Stimulated activated memory B cell treated with anti-CD40 and anti-IgM and Interleukin-4, amounts not matched to agents 10 μg/mL and 1 μg/mL and 100 μg/mL, for 72 hours (primary cell): Measurements from ENCODE around the gene LPO.

Experiments used
- ATAC-seq: fragments of 150-1000 bp; cut with Tn5 transposase; 2 replicates; pipeline ENCODE4 v1.10.0; 2021
- H3K27ac Mint-ChIP-seq: one replicate; pipeline ENCODE4 v1.8.0; 2022; ENCODE audit warnings: mild to moderate bottlenecking, mixed read lengths
- H3K27me3 Mint-ChIP-seq: one replicate; pipeline ENCODE4 v1.8.0; 2022; ENCODE audit warnings: mixed read lengths
- H3K36me3 Mint-ChIP-seq: one replicate; pipeline ENCODE4 v1.8.0; 2022; ENCODE audit warnings: mixed read lengths
- H3K4me1 Mint-ChIP-seq: one replicate; pipeline ENCODE4 v1.8.0; 2022; ENCODE audit warnings: mixed read lengths
- H3K4me3 Mint-ChIP-seq: one replicate; pipeline ENCODE4 v1.8.0; 2022; ENCODE audit warnings: mild to moderate bottlenecking, moderate library complexity, mixed read lengths
- H3K9me3 Mint-ChIP-seq: one replicate; pipeline ENCODE4 v1.8.0; 2022; ENCODE audit warnings: mixed read lengths

The LPO gene

DNA sequence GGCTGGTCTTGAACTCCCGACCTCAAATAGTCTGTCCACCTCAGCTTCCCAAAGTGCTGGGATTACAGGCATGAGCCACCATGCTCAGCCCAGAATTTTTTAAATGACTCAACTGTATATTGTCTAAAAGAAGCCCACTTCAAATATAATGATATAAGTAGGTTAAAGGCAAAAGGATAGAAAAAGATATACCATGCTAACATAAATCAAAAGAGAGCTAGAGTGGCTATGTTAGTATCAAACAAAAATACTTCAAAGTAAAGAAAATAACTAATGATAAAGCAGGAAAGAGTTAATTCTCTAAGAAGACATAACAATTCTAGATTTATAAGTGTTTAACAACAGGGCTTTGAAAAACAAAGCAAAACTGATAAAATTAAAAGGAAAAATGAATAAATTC lies 55.6 kb downstream of the LPO start:
- Mint-ChIP-seq H3K36me3 (no peaks in the 10 kb centered on the region), H3K4me1 (no peaks in the 10 kb centered on the region), H3K4me3 (no peak overlapping the region), H3K27me3 (peaks cover 18% of the 10 kb centered on the region), H3K27ac (no peak overlapping the region), H3K9me3 (peaks cover 3% of the 10 kb centered on the region)
- no peak for ATAC-seq

DNA sequence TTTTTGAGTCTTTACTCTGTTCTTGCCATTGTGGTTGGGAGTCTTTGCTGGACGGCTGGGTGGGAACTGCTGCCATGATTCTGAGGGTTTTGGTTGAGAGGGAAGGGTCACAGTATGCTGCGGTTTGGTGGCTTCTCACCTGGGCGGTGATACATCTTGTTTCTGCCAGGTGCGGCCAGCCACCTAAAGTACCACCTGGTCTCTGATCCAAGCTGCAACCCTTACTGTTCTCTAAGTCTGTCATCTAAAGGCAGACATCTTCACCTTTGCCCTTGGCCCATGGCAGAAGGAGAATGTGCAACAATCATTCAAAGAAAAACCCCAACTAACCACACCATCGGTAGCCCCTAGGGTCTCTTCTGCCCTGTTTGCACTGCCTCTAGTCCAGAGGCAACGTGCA lies 62.0 kb downstream of the LPO start:
- Mint-ChIP-seq H3K36me3 (no peaks in the 10 kb centered on the region), H3K9me3 (no peaks in the 10 kb centered on the region), H3K27me3 (no peaks in the 10 kb centered on the region), H3K4me3 (no peak overlapping the region), H3K27ac (no peak overlapping the region), H3K4me1 (peaks cover 24% of the 10 kb centered on the region)
- ATAC-seq: no peak

DNA sequence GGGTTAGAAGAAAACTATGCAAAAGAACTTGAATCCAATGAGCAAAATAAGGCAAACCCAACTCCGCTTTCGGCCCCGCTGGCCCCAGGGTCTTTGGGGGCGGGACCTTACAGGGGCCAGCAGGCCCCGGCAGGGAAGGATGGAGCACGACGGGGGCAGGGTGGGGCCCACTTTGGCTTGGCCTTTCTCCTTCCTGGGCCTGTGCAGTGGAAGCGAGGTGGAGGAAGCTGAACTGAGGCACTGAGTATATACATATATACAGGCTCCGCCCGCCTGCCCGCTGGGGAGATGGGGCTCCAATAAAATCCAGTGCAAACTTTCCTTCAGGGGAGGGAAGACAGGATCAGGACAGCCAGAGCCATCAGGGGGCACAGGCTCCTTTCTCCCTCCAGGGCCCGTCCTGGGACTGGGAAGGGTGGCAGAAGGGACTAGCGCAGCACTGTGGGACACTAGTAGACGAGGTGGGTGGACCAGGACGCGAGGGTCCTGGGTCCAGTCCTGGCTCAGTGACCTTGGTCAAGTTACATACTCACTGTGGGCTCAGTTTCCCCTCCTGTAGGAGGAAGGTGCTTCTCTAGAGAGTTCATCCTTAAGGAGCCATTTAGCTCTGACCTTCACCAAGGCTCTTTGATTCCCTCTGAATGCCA lies 63.2 kb downstream of the LPO start:
- ATAC-seq: no peak
- no peaks in the 10 kb centered on the region for H3K36me3 Mint-ChIP-seq
- no peaks in the 10 kb centered on the region for H3K27me3 Mint-ChIP-seq
- peaks cover 24% of the 10 kb centered on the region for H3K4me1 Mint-ChIP-seq
- no peak overlapping the region for H3K4me3 Mint-ChIP-seq
- H3K9me3 Mint-ChIP-seq: no peaks in the 10 kb centered on the region
- H3K27ac Mint-ChIP-seq: no peak overlapping the region

DNA sequence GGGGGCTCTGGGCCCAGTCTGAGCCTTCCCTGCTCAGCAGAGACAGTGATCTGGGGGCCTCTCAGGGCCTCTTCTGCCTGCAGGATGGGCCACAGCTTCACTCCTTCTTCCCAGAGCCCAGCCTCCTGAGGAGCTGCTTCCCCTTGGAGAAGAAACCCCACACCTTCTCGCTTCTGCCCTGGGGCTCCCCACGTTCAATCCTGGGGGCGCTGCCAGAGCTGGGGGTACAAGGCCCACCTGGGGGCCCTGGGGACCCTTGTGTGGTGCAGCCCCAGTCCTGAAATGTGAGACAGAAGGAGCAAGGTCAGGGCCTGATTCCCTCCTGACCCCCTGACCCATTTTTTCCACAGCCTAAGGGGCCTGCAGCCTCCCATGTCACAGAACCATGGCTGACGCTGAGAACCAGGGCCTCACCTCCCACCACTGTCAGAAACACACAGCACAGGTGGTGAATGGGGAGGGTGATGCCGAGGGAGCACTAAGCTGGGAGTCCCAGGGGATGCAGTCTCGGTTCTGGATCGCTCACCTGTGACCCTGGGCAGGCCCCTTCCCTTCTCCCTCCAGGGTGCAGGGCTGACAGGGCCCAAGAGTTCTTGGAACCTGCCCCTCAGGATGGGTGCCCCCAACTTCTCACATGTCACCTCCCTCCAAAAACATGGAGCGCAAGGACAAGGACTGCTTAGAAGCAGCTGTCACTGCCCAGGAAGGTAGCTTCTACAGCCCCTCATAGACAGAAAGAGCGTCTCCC lies 64.0 kb downstream of the LPO start:
- no peak for ATAC-seq
- H3K9me3 Mint-ChIP-seq: no peaks in the 10 kb centered on the region
- H3K27me3 Mint-ChIP-seq: no peaks in the 10 kb centered on the region

DNA sequence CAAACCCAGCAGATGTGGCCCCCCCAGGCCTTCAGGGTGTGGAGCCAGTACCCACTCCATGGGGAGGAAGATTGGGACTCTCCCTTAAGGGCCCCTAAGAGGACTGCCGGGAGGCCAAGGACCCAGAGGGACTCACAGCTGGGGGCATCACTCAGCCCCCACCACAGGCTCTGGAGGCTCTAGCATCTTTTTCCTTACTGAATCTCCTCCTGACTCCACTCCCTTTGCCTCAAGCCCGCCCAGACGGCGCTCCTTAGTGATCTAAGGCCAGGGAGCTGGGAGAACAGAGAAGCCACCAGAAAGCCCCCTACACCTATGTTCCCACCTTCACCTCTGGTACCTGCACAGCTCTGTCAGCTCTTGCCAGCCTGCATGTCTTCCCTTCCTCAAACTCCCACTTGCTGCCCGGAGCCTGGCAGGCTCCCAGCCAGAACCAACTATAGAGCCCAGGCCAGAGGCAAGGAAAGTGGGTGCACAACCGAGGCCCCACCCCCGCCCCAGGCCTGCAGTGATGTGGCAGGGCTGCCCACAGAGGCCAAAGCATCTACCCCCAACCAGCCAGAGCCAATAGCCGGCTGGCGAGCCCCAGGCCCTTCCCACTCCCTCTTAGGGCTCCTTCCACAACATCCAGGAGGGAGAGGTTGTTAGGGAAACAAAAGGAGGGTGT lies 64.7 kb downstream of the LPO start:
- Mint-ChIP-seq H3K27ac (no peak overlapping the region), H3K4me3 (no peak overlapping the region), H3K27me3 (no peaks in the 10 kb centered on the region), H3K4me1 (peaks cover 24% of the 10 kb centered on the region), H3K36me3 (no peaks in the 10 kb centered on the region), H3K9me3 (no peaks in the 10 kb centered on the region)
- ATAC-seq: no peak

More for the DNA sequence above, 64.0 kb downstream of the LPO start:
- H3K36me3 Mint-ChIP-seq: no peaks in the 10 kb centered on the region
- no peak overlapping the region for H3K27ac Mint-ChIP-seq
- H3K4me3 Mint-ChIP-seq: no peak overlapping the region
- H3K4me1 Mint-ChIP-seq: peaks cover 24% of the 10 kb centered on the region

DNA sequence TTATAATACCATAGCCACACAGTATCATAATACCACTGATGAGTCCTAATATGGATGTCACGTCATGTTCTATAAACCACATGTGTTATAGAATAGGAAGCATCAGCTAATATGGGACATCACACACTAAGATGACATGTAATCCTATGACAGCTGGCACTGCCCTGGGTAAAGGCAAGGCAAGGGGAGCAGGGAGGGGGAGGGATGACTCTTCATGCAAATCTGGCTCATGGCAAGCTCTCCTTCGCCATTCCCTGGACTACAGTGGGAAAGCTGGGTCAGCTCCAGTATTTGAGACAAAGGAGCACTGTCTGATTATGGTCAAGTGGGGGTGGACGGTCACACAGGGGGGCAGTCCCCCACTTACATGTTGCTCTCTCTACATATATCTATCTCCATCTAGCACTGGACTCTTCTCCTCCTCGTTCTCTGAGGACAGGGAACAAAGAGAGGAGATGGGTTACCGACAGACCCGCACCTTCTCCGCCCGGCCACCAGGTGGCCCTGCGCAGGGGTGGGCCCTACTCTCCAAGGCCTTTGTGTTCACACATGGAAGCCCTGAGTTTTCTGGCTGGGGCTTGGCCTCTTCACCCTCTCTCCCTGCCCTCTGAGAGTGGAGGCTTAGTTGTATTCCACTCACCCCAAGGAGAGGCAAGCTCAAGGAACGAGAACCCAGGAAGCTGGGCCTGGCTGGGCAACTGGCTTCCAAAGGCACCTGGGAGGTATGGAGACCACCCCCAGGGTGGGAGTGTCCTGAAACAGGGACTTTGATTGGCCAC lies 65.8 kb downstream of the LPO start:
- no peaks in the 10 kb centered on the region for H3K9me3 Mint-ChIP-seq
- H3K27me3 Mint-ChIP-seq: no peaks in the 10 kb centered on the region
- H3K27ac Mint-ChIP-seq: no peak overlapping the region
- H3K4me3 Mint-ChIP-seq: no peak overlapping the region
- peak; percentile 77 for ATAC-seq
- peaks cover 24% of the 10 kb centered on the region for H3K4me1 Mint-ChIP-seq
- H3K36me3 Mint-ChIP-seq: no peaks in the 10 kb centered on the region

DNA sequence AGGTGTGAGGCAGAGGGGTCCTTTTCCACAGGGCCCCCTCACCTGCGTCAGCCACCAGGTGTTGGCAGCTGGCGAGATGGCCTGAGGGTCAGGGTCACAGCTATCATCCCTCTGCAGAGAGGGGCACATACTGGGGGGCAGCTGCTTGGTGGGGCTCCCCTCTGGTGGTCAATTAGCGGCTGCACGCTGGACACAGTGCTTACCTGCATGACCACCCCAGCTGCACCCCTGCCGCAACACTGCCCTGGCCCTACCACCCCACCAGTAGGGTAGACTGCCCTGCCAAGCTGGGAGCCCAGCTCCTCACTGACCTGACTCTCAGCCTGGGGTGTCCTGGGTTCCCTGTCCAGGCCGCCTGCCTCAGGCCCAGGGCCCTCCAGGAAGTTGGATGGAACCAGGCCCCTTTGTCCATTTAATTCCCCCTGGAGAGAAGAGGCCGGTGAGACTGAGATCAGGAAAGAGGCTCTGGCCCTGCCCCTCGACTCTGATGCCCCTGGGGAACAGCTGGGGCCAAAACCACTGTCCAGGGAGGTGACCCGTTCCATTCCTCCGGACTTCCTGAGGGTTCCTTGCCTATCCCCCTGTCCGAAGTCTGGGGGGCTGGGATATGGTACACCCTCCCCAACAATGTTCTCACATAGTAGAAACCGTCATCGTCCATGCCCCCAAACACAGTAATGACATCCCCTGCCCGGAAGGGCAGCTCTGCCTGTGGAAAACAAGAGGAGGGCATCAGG lies 66.5 kb downstream of the LPO start:
- no peak overlapping the region for H3K27ac Mint-ChIP-seq
- ATAC-seq: no peak
- H3K4me1 Mint-ChIP-seq: peaks cover 24% of the 10 kb centered on the region
- no peaks in the 10 kb centered on the region for H3K27me3 Mint-ChIP-seq
- H3K9me3 Mint-ChIP-seq: no peaks in the 10 kb centered on the region
- H3K4me3 Mint-ChIP-seq: no peak overlapping the region
- no peaks in the 10 kb centered on the region for H3K36me3 Mint-ChIP-seq

DNA sequence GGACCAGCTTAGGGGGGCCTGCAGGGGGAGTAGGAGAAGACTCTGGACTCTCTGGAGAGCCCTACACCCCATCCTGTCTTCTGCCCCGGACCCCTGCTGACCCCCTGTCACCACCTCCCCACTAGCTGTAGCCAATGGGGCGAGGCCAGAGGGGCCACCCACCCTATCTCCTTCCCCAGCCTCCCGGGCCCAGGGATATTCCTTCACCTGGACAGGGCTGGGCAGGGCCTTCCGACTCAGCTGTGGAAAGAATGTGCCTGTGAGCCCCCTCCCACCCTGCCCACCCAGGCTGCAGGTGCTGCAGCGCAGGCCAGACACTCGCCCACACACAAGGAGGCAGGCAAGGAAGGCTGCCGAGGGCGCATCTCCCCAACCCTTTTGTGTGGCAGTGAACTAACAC lies 67.2 kb downstream of the LPO start:
- no peak for ATAC-seq
- no peaks in the 10 kb centered on the region for H3K27me3 Mint-ChIP-seq
- no peak overlapping the region for H3K27ac Mint-ChIP-seq
- H3K36me3 Mint-ChIP-seq: no peaks in the 10 kb centered on the region
- H3K4me1 Mint-ChIP-seq: peaks cover 24% of the 10 kb centered on the region
- no peaks in the 10 kb centered on the region for H3K9me3 Mint-ChIP-seq
- no peak overlapping the region for H3K4me3 Mint-ChIP-seq

DNA sequence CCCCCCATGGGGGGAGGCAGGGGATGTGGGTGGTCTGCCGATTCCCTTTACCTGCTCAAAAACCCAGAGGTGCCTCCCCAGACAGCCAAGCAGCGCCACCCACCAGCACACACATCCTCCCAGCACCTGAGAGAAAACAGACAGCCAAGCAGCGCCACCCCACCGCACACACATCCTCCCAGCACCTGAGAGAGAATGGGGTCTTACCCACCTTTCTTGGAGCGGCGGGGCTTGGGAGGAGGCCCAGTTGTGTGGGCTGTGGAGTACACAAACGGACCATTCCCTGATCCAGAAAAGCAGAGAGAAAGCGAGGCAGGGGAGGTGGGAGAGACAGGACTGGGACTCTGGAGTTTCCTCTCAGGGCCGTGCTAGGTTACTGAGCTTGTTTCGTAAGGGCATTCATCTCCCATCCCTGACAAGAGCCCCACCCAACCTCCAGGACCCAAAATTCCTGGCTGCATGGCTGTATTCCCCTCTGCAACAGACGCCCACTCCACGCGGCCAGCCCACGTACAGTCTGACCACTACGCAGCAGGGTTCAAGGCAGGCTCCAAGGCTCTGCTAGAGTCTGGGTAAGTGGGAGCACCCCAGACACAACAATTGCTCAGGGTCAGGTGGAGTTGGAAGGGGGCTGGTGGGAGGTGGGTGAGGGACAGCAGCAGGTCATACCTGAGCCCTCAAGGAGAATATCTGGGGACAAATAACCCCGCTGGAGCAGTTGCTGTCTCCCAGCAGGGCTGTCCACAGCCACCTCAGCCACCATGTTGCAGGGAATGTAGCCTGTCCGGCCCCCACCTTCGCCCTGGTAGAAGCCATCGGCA lies 68.0 kb downstream of the LPO start:
- ATAC-seq: no peak
- Mint-ChIP-seq H3K27ac (no peak overlapping the region), H3K27me3 (no peaks in the 10 kb centered on the region)

DNA sequence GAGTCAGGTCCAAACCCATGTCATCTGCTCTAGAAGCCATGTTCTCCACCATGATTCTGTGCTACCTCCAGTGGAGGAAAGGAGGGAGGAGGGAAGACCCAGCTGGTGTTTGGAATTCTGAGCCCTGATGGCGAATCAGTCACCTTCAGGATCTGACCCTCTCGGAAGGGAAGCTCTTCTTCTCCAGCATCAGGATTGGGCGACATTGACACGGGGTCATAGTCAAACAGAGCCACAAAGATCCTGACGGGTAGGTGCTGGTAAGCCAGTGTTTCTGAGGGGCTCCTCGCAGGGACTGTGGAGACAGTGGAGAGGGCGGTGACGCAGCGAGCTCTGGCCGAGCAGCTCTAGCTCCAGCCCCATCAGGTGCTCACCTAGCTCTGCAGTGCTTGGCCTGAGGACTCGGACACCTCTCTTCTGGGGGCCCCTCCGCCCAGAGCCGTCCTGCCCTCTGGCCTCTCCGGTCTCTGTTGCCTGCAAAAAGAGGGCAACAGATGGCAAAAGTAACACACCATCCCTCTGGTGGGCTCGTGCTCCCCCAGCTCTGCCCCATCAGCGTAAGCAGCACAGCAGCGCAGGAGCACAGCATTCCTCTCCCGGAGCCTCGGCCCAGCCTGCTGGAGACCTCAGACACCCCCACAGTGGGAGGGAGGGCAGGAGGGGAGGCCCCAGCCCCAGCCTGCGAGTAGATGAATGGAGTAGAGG lies 69.2 kb downstream of the LPO start:
- peaks cover 19% of the 10 kb centered on the region for H3K4me1 Mint-ChIP-seq
- no peaks in the 10 kb centered on the region for H3K36me3 Mint-ChIP-seq
- no peaks in the 10 kb centered on the region for H3K9me3 Mint-ChIP-seq
- ATAC-seq: no peak
- no peaks in the 10 kb centered on the region for H3K27me3 Mint-ChIP-seq
- no peak overlapping the region for H3K4me3 Mint-ChIP-seq
- no peak overlapping the region for H3K27ac Mint-ChIP-seq

More for the DNA sequence above, 68.0 kb downstream of the LPO start:
- H3K4me1 Mint-ChIP-seq: peaks cover 24% of the 10 kb centered on the region
- no peaks in the 10 kb centered on the region for H3K36me3 Mint-ChIP-seq
- H3K4me3 Mint-ChIP-seq: no peak overlapping the region
- H3K9me3 Mint-ChIP-seq: no peaks in the 10 kb centered on the region

DNA sequence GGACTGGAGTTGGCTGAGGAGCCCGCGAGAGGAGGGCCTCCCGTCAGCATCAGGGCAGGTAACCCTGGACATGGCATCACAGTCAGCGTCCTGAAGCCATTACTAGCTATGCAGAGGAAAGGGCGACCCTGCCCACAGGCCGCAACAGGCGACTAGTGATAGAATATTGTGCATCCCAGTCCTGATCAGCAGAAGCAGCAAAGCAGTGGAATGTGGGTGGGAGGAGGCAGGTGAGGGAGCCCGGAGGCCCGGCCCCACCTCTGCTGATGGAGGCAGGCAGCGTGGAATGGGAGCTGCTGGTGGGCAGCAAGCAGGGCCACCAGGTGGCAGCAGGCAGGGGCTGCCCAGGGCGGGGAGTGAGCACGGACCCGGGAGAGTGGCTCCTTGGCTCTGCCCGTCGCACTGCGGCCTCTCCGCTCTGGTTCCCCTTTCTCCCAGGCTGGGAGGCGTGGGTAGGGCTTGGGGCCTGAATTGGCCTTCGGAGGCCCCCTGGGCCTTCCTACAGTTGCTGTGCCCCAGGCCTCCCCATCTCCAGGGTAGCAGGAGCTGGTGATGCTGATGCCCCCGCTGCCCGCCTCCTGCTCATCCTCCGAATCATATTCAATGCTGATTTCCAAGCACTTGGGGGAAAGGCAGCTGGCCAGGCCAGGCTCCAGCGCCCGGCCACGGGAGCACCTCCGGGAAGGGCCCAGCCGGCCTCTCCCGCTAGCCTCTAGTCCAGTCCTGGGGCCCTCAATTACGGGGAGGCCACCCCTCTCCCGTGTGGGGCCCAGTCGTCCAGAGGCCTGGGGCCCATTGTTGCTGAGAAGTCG lies 70.0 kb downstream of the LPO start:
- Mint-ChIP-seq H3K9me3 (no peaks in the 10 kb centered on the region), H3K27me3 (no peaks in the 10 kb centered on the region), H3K36me3 (no peaks in the 10 kb centered on the region), H3K4me1 (peaks cover 12% of the 10 kb centered on the region), H3K4me3 (no peak overlapping the region), H3K27ac (no peak overlapping the region)
- ATAC-seq: no peak

DNA sequence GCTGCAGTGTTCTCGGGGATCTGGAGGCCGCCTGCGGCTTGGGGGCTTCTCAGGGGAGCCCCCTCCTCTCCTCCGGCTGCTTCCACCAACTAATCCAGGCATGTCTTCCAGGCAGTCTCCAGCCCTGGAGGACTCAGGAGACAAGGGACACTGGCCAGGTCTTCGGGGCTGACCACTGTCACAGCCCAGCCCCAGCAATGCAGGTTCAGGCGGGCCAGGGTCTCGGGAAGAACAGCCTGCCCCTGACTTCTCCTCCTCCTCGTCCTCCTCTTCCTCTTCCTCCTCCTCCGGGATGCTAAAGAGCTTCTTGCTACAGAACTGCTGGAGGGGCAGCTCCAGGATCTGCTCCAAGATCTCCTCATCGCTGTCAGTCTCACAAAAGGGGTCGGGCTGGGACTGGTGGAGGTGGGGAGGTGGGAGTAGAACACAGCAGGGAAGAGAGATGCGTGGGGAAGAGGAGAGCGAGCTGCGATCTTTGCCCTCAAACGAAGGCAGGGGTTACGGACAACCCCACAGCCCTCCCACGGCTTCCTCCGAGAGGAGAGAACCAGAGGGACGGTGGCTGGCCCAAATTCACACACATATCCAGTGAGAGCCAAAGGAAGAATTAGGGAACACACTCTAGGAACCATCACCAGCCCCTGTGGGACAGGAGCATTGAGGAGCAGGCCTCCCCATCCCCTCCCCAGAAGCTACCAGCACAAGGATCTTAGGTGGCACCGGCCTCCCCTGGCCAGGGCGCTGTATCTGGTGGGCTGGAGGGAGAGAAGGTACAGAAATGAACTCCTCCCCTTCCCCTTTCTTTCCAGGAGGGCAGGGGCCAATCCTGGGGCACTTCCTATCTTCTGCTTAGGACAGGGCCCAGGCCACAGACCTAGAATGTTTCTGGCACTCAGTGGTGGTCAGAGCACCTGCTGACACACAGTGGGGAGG lies 70.9 kb downstream of the LPO start:
- ATAC-seq: no peak
- H3K4me3 Mint-ChIP-seq: no peak overlapping the region
- no peaks in the 10 kb centered on the region for H3K9me3 Mint-ChIP-seq
- H3K36me3 Mint-ChIP-seq: no peaks in the 10 kb centered on the region
- peaks cover 3% of the 10 kb centered on the region for H3K4me1 Mint-ChIP-seq
- H3K27me3 Mint-ChIP-seq: no peaks in the 10 kb centered on the region
- H3K27ac Mint-ChIP-seq: no peak overlapping the region
